Gastrocnemius medialis (tissue), 4 donors: Measurements from ENCODE around the gene TCF4.

Experiments used
- POLR2A ChIP-seq, 2 donors: fragments of 450-650 bp; IDR thresholded peaks; one replicate each; pipeline ENCODE4 v1.6.1; 2017; ENCODE audit warnings: antibody characterized with exemption in 2 of 2, mild to moderate bottlenecking in 2 of 2, moderate library complexity in 2 of 2
- TF ChIP-seq, protein P1 (sequence below), 5 experiments: fragments of 450-650 bp in 3 of 5; fragments of 200-600 bp in 2 of 5; sonication (generic) in 2 of 5; IDR thresholded peaks in 4 of 5; conservative IDR thresholded peaks in 1 of 5; 1 replicate in 4 of 5; 2 replicates in 1 of 5; pipeline ENCODE4 v1.5.1; 2016 to 2019; ENCODE audit warnings: antibody characterized with exemption in 5 of 5, mild to moderate bottlenecking in 3 of 5, moderate library complexity in 3 of 5

- TF ChIP-seq, protein P1, sequence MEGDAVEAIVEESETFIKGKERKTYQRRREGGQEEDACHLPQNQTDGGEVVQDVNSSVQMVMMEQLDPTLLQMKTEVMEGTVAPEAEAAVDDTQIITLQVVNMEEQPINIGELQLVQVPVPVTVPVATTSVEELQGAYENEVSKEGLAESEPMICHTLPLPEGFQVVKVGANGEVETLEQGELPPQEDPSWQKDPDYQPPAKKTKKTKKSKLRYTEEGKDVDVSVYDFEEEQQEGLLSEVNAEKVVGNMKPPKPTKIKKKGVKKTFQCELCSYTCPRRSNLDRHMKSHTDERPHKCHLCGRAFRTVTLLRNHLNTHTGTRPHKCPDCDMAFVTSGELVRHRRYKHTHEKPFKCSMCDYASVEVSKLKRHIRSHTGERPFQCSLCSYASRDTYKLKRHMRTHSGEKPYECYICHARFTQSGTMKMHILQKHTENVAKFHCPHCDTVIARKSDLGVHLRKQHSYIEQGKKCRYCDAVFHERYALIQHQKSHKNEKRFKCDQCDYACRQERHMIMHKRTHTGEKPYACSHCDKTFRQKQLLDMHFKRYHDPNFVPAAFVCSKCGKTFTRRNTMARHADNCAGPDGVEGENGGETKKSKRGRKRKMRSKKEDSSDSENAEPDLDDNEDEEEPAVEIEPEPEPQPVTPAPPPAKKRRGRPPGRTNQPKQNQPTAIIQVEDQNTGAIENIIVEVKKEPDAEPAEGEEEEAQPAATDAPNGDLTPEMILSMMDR (IDR thresholded peaks at IDR 0.05 in 4 of 5, conservative IDR thresholded peaks at IDR 0.05 in 1 of 5): no peak
- no peak for TF ChIP-seq POLR2A (IDR thresholded peaks at IDR 0.05)
These were observed 169.6 kb downstream of the TCF4 start for GRCh38 chr18:55418439-55418838.
